GM12878 (cell line): Measurements from ENCODE around the gene CAPN3.

Experiments used
- MXI1 ChIP-seq: fragments of 150-350 bp; IDR thresholded peaks from 2 replicates; pipeline ENCODE4 v1.6.1; 2011; ENCODE audit warnings: low read depth, mild to moderate bottlenecking, inconsistent platforms, low read length, improper control_type of control experiment
- ZNF24 ChIP-seq: fragments of 450-650 bp; IDR thresholded peaks from 2 replicates; pipeline ENCODE4 v1.6.1; 2017; ENCODE audit warnings: antibody characterized with exemption, mild to moderate bottlenecking

DNA sequence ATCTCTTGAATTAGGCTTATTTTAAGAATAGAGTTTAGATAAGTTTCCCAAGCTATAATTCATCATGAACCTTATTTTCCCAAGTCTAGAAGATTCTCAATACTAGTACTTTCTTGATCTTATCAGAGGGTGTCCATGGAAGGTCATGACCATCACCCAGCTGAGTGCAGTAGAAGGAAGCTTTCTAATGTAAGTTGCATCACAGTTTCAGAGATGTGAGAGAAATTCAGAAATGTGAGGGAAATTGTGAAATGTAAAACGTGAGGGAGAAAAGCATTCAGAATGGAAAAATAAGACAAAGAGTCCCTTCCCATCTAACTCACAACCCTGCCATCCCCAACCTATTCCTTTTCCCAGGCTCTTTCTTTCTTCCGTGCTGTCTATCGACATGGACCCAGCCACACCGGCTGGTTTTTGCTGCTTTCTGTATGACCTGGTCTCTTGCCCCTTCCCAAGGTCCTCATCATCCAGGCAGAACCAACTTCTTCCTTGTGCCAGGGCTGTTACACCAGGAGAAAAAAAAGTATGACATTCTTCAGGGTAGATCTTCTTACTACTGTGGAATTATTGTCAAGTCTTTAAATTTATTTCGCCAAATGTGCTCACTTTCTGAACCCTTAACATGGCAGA, 6.7 kb downstream of the CAPN3 start:
- TF ChIP-seq MXI1: no peak
- TF ChIP-seq ZNF24: no peak
